Cardiac muscle cell (in vitro differentiated cells and primary cell): ENCODE measurements around the gene LATS2. TPM values are rescaled to one million over a fixed set of nuclear protein-coding genes. Genes with fewer than 3 reads are reported as not detected.

Experiments used
- DNase-seq, 2 donors: peaks; one replicate each; pipeline versions ENCODE4 v3.0.0 to v3.0.0-alpha.2; 2010 to 2017; ENCODE audit warnings: low read depth in 1 of 2, low spot score in 1 of 2
- H3K27ac ChIP-seq: fragments of 200-600 bp; sonication (generic); 2 replicates; pipeline ENCODE4 v1.5.1; 2016
- H3K27me3 ChIP-seq: fragments of 200-600 bp; sonication (generic); 2 replicates; pipeline ENCODE4 v1.6.0; 2016; ENCODE audit warnings: control low read depth
- H3K36me3 ChIP-seq: fragments of 200-600 bp; sonication (generic); 2 replicates; pipeline ENCODE4 v1.5.1; 2016; ENCODE audit warnings: control low read depth
- H3K4me1 ChIP-seq: fragments of 200-600 bp; sonication (generic); 2 replicates; pipeline ENCODE4 v1.8.1; 2017; ENCODE audit warnings: low read depth, mild to moderate bottlenecking, mixed run types
- H3K4me3 ChIP-seq: fragments of 200-600 bp; sonication (generic); 2 replicates; pipeline ENCODE4 v1.5.1; 2016; ENCODE audit warnings: mild to moderate bottlenecking
- H3K9me3 ChIP-seq: fragments of 200-600 bp; sonication (generic); 2 replicates; pipeline ENCODE4 v1.5.1; 2017; ENCODE audit warnings: low read depth, mild to moderate bottlenecking, control low read depth
- CTCF ChIP-seq: IDR thresholded peaks from 2 replicates; pipeline ENCODE4 v1.5.1; 2012; ENCODE audit warnings: low read depth, mild to moderate bottlenecking, low read length
- polyA plus RNA-seq: library from polyadenylated mRNA; unstranded; fragments of >200 nt; fragmentation: Nextera tagmentation; extraction: Ambion mirVana; gene quantifications from 2 replicates; pipeline ENCODE4 v1.2.1, GENCODE V29; 2016
- total RNA-seq: library from RNA; depleted of rRNA; stranded (reverse); fragments of >200 nt; gene quantifications from 2 replicates; pipeline ENCODE4 v1.2.3, GENCODE V29; 2016

Gene LATS2
- total and polyA plus RNA-seq, 2 experiments from 2014 or later, result 4.0 to 14.7 TPM

- Histone ChIP-seq H3K36me3 (no peaks in the 10 kb centered on the region), H3K4me3 (no peak overlapping the region), H3K27me3 (no peaks in the 10 kb centered on the region), H3K27ac (no peak overlapping the region), H3K4me1 (no peaks in the 10 kb centered on the region), H3K9me3 (no peaks in the 10 kb centered on the region)
- TF ChIP-seq CTCF, result no peak
- DNase-seq, result no peak
These were observed 5.6 kb upstream of the LATS2 start for GRCh38 chr13:21066946-21067345.

GRCh38 chr13:21065686-21066085, 4.3 kb upstream of the LATS2 start:
- TF ChIP-seq CTCF, result no peak
- H3K27me3 ChIP-seq, result no peaks in the 10 kb centered on the region
- no peak overlapping the region for H3K27ac ChIP-seq
- H3K4me3 ChIP-seq, result no peak overlapping the region
- H3K4me1 ChIP-seq, result no peaks in the 10 kb centered on the region
- H3K36me3 ChIP-seq, result peaks cover 3% of the 10 kb centered on the region
- H3K9me3 ChIP-seq, result no peaks in the 10 kb centered on the region
- no peak for DNase-seq

GRCh38 chr13:21063031-21063430, 1.6 kb upstream of the LATS2 start:
- no peaks in the 10 kb centered on the region for H3K9me3 ChIP-seq
- H3K4me3 ChIP-seq, result no peak overlapping the region
- no peaks in the 10 kb centered on the region for H3K4me1 ChIP-seq
- H3K27ac ChIP-seq, result no peak overlapping the region
- DNase-seq, result no peak
- no peaks in the 10 kb centered on the region for H3K27me3 ChIP-seq
- no peak for TF ChIP-seq CTCF
- H3K36me3 ChIP-seq, result peaks cover 3% of the 10 kb centered on the region

GRCh38 chr13:21060338-21061028, 903 bp downstream of the LATS2 start:
- H3K9me3 ChIP-seq, result no peaks in the 10 kb centered on the region
- H3K27me3 ChIP-seq, result no peaks in the 10 kb centered on the region

GRCh38 chr13:21059641-21060337, 1.6 kb downstream of the LATS2 start:
- H3K4me3 ChIP-seq, result peak overlapping the region; percentile 91
- H3K9me3 ChIP-seq, result no peaks in the 10 kb centered on the region
- H3K27me3 ChIP-seq, result no peaks in the 10 kb centered on the region
- H3K27ac ChIP-seq, result peak overlapping the region; percentile 100
- DNase-seq, result no peak
- H3K36me3 ChIP-seq, result peaks cover 3% of the 10 kb centered on the region
- H3K4me1 ChIP-seq, result no peaks in the 10 kb centered on the region
- TF ChIP-seq CTCF, result no peak

More at GRCh38 chr13:21060338-21061028, 903 bp downstream of the LATS2 start:
- Histone ChIP-seq H3K4me3 (peak overlapping the region; percentile 91), H3K27ac (peak overlapping the region; percentile 100), H3K4me1 (no peaks in the 10 kb centered on the region), H3K36me3 (peaks cover 3% of the 10 kb centered on the region)
- DNase-seq, result peak; percentile 63 to 64
- TF ChIP-seq CTCF, result no peak
